Fibroblast of pulmonary artery (primary cell): ENCODE measurements around the gene CACNA1S.

Experiments
- DNase-seq: peaks from one replicate; pipeline ENCODE4 v3.0.0-alpha.2; 2010; ENCODE audit warnings: low read depth
- H3K4me3 ChIP-seq: replicated peaks from 2 replicates; pipeline ENCODE4 v1.5.1; 2011; ENCODE audit warnings: low read depth, mild to moderate bottlenecking, control low read depth, low read length, moderate library complexity
- TF ChIP-seq, protein P1 (sequence below): IDR thresholded peaks from 2 replicates; pipeline ENCODE4 v1.5.1; 2011; ENCODE audit warnings: mild to moderate bottlenecking, control low read depth, low read length, inconsistent platforms; ENCODE audit errors: missing control alignments

Gene CACNA1S

DNA sequence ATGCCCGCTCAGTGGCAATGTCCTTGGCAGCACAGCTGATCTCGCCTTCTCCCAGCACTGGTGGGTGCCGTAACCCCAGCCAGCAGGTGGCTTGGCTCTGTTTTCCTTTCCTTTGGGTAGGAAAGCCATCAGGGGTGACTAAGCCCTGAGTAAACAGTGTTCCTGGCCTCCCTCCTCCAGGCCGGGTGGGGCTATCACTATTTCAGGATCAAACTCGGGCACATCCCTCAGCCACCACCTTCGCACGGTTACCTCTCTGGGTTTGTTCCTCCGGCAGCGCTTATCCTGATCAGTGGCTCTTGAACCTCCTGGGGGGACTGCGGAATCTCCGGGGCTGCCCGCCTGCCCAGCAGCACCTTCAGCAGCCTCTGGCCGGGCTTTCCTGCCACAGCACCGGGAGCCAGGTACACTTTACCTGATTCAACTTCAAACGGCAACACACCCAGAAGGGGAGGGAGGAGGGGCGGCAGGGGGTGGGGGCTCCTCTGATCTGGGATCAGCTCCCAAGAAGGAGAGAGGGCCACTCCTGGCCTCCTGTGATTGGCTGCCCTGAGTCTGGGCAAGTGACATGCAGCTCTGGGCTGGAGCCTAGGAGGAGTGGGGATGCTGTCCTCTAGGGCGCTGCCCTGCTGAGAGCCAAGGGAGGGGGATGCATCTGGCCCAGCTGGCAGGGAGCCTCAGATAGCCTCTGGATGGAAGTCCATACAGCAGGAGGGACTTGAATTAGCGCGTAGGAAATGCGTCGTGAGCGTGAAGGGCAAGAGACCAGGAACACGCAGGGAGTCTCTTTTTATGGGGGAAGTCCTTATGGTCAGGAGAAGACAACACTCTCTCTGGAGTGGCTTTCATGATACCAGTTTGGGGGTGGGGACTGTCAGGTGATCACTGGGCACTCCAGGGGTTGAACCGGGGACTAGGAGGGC, 14.9 kb upstream of the CACNA1S start, which contains the start of gene ASCL5:
Gene ASCL5 (minus strand): TSS at position 353 of the 923 bp plus-strand sequence. CDS start 11,812 bp downstream, outside the sequence.
- H3K4me3 ChIP-seq = no peak within 1 kb of the TSS
- TF ChIP-seq, protein P1, sequence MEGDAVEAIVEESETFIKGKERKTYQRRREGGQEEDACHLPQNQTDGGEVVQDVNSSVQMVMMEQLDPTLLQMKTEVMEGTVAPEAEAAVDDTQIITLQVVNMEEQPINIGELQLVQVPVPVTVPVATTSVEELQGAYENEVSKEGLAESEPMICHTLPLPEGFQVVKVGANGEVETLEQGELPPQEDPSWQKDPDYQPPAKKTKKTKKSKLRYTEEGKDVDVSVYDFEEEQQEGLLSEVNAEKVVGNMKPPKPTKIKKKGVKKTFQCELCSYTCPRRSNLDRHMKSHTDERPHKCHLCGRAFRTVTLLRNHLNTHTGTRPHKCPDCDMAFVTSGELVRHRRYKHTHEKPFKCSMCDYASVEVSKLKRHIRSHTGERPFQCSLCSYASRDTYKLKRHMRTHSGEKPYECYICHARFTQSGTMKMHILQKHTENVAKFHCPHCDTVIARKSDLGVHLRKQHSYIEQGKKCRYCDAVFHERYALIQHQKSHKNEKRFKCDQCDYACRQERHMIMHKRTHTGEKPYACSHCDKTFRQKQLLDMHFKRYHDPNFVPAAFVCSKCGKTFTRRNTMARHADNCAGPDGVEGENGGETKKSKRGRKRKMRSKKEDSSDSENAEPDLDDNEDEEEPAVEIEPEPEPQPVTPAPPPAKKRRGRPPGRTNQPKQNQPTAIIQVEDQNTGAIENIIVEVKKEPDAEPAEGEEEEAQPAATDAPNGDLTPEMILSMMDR = no peak
- DNase-seq = no peak

GRCh38 chr1:201126463-201126831, 14.2 kb upstream of the CACNA1S start:
- TF ChIP-seq, protein P1 = no peak
- no peak for DNase-seq
- H3K4me3 ChIP-seq = no peak overlapping the region

DNA sequence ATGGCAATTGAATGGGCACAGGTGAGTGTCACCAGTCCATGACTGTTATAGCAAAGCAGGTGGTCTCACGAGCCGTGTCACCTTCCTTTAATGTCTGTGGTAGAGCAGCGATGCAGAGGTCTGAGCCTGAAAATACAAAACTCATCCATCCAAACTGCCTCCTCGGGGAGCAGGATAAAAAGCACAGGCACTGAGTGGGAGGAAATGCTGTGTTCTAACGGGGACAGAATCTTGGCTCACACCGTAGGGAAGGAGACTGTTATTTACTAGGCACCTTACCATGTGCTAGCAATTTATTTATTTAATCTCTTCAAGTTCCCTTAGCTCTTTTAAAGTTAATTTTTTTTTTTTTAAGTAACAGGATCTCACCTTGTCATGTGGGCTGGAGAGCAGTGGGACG, 13.6 kb upstream of the CACNA1S start:
- no peak overlapping the region for H3K4me3 ChIP-seq
- no peak for DNase-seq
- TF ChIP-seq, protein P1 = no peak

- TF ChIP-seq, protein P1 = no peak
- no peak for DNase-seq
- H3K4me3 ChIP-seq = no peak overlapping the region
These were observed 12.8 kb upstream of the CACNA1S start for GRCh38 chr1:201125019-201125418.

GRCh38 chr1:201123866-201124265, 11.6 kb upstream of the CACNA1S start:
- H3K4me3 ChIP-seq = no peak overlapping the region
- DNase-seq = no peak

DNA sequence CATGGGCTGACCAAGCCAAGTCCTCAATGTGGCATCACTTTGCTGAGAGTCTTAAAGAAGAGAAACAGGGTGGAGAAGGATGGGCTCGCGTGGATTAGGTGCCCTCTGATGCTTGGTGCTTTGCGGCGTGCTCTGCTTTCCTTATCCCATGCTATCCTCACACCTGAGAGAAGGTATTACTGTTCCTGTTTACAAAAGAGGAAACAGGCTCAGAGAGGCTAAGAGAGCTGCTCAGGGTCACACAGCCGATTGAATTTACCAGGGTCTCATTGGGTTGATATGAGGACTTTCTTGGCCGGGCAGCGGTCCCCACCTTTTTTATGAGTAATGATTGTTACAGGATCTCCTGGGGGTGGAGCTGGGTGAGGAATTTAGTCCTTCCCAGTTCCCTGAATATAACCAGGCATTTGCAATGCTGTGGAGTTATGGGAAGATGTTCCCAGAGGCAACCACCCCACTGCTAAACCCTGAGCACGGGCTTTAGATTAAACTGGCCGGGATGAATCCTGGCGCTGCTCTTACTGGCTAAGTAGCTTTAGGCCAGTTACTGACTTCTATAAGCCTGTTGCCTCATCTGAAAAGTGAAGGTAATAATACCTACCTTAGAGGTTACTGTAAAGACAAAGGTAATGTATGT, 10.2 kb upstream of the CACNA1S start:
- TF ChIP-seq, protein P1 = no peak
- no peak overlapping the region for H3K4me3 ChIP-seq
- DNase-seq = no peak

More at GRCh38 chr1:201123866-201124265, 11.6 kb upstream of the CACNA1S start:
- TF ChIP-seq, protein P1 = no peak
